HG03575 (cell line): ENCODE data around the gene MZT2B.
"Not testable (repeated sequence)": the region's sequence is repeated elsewhere in the genome, so short reads cannot be mapped to it uniquely, and the experiment has no call there.

ENCODE experiments used
- ATAC-seq: cut with Tn5 transposase; IDR thresholded peaks from one replicate; pipeline ENCODE4 v1.9.1; 2021; ENCODE audit not compliant: unreplicated experiment, insufficient number of reproducible peaks, low FRiP score; ENCODE audit errors: extremely low read depth

MZT2B gene

GRCh38 chr2:130192451-130192850 lies 10.4 kb downstream of the MZT2B start:
- not testable (repeated sequence) for ATAC-seq

- ATAC-seq = not testable (repeated sequence)
Measured at GRCh38 chr2:130193824-130194223, 11.8 kb downstream of the MZT2B start.

- not testable (repeated sequence) for ATAC-seq
Measured at GRCh38 chr2:130195089-130195635, 13.1 kb downstream of the MZT2B start.

GRCh38 chr2:130196052-130196451 lies 14.0 kb downstream of the MZT2B start:
- ATAC-seq = not testable (repeated sequence)

GRCh38 chr2:130198343-130198742 lies 16.3 kb downstream of the MZT2B start, which contains the start of gene TUBA3E:
Gene TUBA3E, minus strand, starts transcription at chr2:130198439. Its CDS starts 79 bp downstream, at chr2:130198360.
- ATAC-seq = no peak

- not testable (repeated sequence) for ATAC-seq
Measured at GRCh38 chr2:130202518-130202917, 20.5 kb downstream of the MZT2B start.

GRCh38 chr2:130203150-130203549 lies 21.1 kb downstream of the MZT2B start:
- not testable (repeated sequence) for ATAC-seq

- not testable (repeated sequence) for ATAC-seq
Measured at GRCh38 chr2:130207051-130207450, 25.0 kb downstream of the MZT2B start.

GRCh38 chr2:130219147-130219546 lies 37.1 kb downstream of the MZT2B start:
- not testable (repeated sequence) for ATAC-seq

GRCh38 chr2:130220505-130220904 lies 38.4 kb downstream of the MZT2B start:
- ATAC-seq = not testable (repeated sequence)

- ATAC-seq = not testable (repeated sequence)
Measured at GRCh38 chr2:130222523-130222922, 40.5 kb downstream of the MZT2B start.

- ATAC-seq = not testable (repeated sequence)
Measured at GRCh38 chr2:130228005-130228404, 45.9 kb downstream of the MZT2B start.

- ATAC-seq = not testable (repeated sequence)
Measured at GRCh38 chr2:130228467-130229160, 46.6 kb downstream of the MZT2B start.

GRCh38 chr2:130229161-130229510 lies 47.1 kb downstream of the MZT2B start:
- ATAC-seq = not testable (repeated sequence)

GRCh38 chr2:130230376-130230775 lies 48.3 kb downstream of the MZT2B start:
- not testable (repeated sequence) for ATAC-seq

- not testable (repeated sequence) for ATAC-seq
Measured at GRCh38 chr2:130230907-130231306, 48.8 kb downstream of the MZT2B start.

- ATAC-seq = no peak
Measured at GRCh38 chr2:130231656-130232055, 49.6 kb downstream of the MZT2B start.

- not testable (repeated sequence) for ATAC-seq
Measured at GRCh38 chr2:130233066-130233465, 51.0 kb downstream of the MZT2B start.

GRCh38 chr2:130239581-130239980 lies 57.5 kb downstream of the MZT2B start:
- not testable (repeated sequence) for ATAC-seq
